Activated naive CD8-positive, alpha-beta T cell treated with anti-CD3 and anti-CD28 coated beads, Interleukin-2, amount 10 ng/mL, durations not matched to agents 7 days and 5 days (primary cell): ENCODE data around the gene TCAIM. TPM values are rescaled to one million over a fixed set of nuclear protein-coding genes. Genes with fewer than 3 reads are reported as not detected.

Experiments
- ATAC-seq: fragments of 150-1000 bp; cut with Tn5 transposase; one replicate; pipeline ENCODE4 v1.10.0; 2021; ENCODE audit warnings: low read depth, moderate library complexity
- POLR2A ChIA-PET: fragments of 350-600 bp; sonication (Branson Sonifier 250); formaldehyde crosslinking; loops from one replicate; lab custom pipeline; 2021; ENCODE audit warnings: antibody characterized with exemption; lab: Charles Lee
- DNase-seq: peaks from one replicate; pipeline ENCODE4 v3.0.0; 2021
- H3K27ac Mint-ChIP-seq: one replicate; pipeline ENCODE4 v1.8.0; 2022; ENCODE audit warnings: mild to moderate bottlenecking, mixed read lengths
- H3K27me3 Mint-ChIP-seq: one replicate; pipeline ENCODE4 v1.8.0; 2022; ENCODE audit warnings: mild to moderate bottlenecking, moderate library complexity, mixed read lengths
- H3K36me3 Mint-ChIP-seq: one replicate; pipeline ENCODE4 v1.8.0; 2021; ENCODE audit warnings: mild to moderate bottlenecking, mixed read lengths
- H3K4me1 Mint-ChIP-seq: one replicate; pipeline ENCODE4 v1.8.0; 2021; ENCODE audit warnings: mixed read lengths
- H3K4me3 Mint-ChIP-seq: one replicate; pipeline ENCODE4 v1.8.0; 2022; ENCODE audit warnings: mild to moderate bottlenecking, moderate library complexity, mixed read lengths
- H3K9me3 Mint-ChIP-seq: one replicate; pipeline ENCODE4 v1.8.0; 2021; ENCODE audit warnings: mixed read lengths
- total RNA-seq, 2 experiments: library from RNA; stranded (reverse); gene quantifications; one replicate each; pipeline ENCODE4 v1.2.3, GENCODE V29; 2021

The TCAIM gene
- total RNA-seq, 2 experiments from 2014 or later = 19.4 to 20.9 TPM

- no peaks in the 10 kb centered on the region for H3K9me3 Mint-ChIP-seq
- ATAC-seq (no peak), DNase-seq (no peak)
- H3K36me3 Mint-ChIP-seq = no peaks in the 10 kb centered on the region
- H3K4me3 Mint-ChIP-seq = no peak overlapping the region
- H3K27me3 Mint-ChIP-seq = peaks cover 3% of the 10 kb centered on the region
- no peaks in the 10 kb centered on the region for H3K4me1 Mint-ChIP-seq
- H3K27ac Mint-ChIP-seq = no peak overlapping the region
- POLR2A ChIA-PET = no interaction called here
These were observed 90.3 kb downstream of the TCAIM start for GRCh38 chr3:44428910-44429309.

DNA sequence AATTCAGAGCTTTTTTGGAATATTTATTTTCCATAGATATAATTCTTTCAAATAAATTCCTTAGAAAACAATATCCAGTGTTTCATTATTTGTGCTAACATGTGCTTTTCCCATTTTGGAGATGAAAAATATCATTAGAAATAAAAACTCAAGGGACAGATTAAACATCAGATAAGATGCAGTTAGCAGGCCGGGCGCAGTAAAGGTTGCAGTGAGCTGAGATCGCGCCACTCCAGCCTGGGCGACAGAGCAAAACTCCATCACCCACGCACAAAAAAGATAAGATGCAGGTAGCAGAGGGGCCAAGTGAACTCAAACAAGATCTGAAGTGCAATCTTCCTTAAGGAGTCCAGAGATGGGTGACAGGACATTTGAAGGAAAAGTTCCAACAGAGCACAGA is 90.9 kb downstream of the TCAIM start:
- Mint-ChIP-seq H3K27ac (no peak overlapping the region), H3K4me1 (no peaks in the 10 kb centered on the region), H3K4me3 (no peak overlapping the region), H3K9me3 (no peaks in the 10 kb centered on the region), H3K36me3 (no peaks in the 10 kb centered on the region), H3K27me3 (peaks cover 3% of the 10 kb centered on the region)
- POLR2A ChIA-PET = interaction anchor here (2.0 kb wide), 1 partner anchor 10 kb away, joined by 6 read pairs; no protein-coding TSS in a partner anchor
- no peak for ATAC-seq
- no peak for DNase-seq

GRCh38 chr3:44430466-44430865 is 91.9 kb downstream of the TCAIM start:
- DNase-seq (no peak), ATAC-seq (no peak)
- Mint-ChIP-seq H3K27me3 (peaks cover 3% of the 10 kb centered on the region), H3K36me3 (peaks cover 3% of the 10 kb centered on the region), H3K4me1 (no peaks in the 10 kb centered on the region), H3K27ac (no peak overlapping the region), H3K9me3 (no peaks in the 10 kb centered on the region), H3K4me3 (no peak overlapping the region)
- POLR2A ChIA-PET = interaction anchor here (2.0 kb wide), 1 partner anchor 9 kb away, joined by 6 read pairs; no protein-coding TSS in a partner anchor

DNA sequence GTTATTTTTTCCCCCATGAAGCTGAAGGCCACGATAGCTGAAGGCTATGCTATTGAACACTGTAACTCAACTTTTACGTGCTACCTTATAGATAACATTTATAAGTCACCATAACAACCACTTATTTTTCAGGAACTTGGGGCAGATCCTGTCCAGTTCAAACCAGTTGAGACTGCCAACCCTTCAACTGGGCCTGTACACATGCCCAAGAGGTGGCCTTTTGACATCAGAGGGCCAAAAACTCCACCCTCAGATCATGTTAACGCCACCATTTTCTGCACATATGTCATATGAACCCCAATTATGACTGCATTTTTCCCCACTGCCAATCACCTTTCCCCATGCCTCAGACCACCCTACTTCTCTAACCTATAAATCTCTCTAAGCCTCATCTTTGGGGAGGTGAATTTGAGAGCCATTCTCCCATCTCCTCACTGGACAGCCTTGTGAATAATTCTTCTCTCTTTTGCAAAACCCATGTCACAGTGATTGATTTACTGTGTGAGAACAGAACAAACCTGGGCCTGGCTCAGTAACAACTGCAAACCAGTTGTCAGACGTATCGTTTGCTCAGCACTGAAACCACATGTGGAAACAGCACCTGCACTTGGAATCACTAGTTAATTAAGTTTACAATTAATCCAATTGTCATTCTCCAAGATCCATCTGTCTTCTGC is 96.4 kb downstream of the TCAIM start:
- POLR2A ChIA-PET = no interaction called here

GRCh38 chr3:44436181-44436580 is 97.6 kb downstream of the TCAIM start:
- H3K27me3 Mint-ChIP-seq = no peaks in the 10 kb centered on the region
- ATAC-seq = no peak
- POLR2A ChIA-PET = no interaction called here
- no peak overlapping the region for H3K27ac Mint-ChIP-seq
- H3K4me1 Mint-ChIP-seq = peaks cover 18% of the 10 kb centered on the region
- no peaks in the 10 kb centered on the region for H3K9me3 Mint-ChIP-seq
- DNase-seq = no peak
- no peak overlapping the region for H3K4me3 Mint-ChIP-seq
- peaks cover 20% of the 10 kb centered on the region for H3K36me3 Mint-ChIP-seq

More for the DNA sequence above, 96.4 kb downstream of the TCAIM start:
- Mint-ChIP-seq H3K27me3 (no peaks in the 10 kb centered on the region), H3K36me3 (peaks cover 19% of the 10 kb centered on the region), H3K4me3 (no peak overlapping the region), H3K27ac (no peak overlapping the region), H3K4me1 (peaks cover 9% of the 10 kb centered on the region), H3K9me3 (no peaks in the 10 kb centered on the region)
- ATAC-seq (no peak), DNase-seq (no peak)

- POLR2A ChIA-PET = no interaction called here
- H3K27ac Mint-ChIP-seq = no peak overlapping the region
- H3K27me3 Mint-ChIP-seq = no peaks in the 10 kb centered on the region
These were observed 99.2 kb downstream of the TCAIM start for GRCh38 chr3:44437800-44438199.

DNA sequence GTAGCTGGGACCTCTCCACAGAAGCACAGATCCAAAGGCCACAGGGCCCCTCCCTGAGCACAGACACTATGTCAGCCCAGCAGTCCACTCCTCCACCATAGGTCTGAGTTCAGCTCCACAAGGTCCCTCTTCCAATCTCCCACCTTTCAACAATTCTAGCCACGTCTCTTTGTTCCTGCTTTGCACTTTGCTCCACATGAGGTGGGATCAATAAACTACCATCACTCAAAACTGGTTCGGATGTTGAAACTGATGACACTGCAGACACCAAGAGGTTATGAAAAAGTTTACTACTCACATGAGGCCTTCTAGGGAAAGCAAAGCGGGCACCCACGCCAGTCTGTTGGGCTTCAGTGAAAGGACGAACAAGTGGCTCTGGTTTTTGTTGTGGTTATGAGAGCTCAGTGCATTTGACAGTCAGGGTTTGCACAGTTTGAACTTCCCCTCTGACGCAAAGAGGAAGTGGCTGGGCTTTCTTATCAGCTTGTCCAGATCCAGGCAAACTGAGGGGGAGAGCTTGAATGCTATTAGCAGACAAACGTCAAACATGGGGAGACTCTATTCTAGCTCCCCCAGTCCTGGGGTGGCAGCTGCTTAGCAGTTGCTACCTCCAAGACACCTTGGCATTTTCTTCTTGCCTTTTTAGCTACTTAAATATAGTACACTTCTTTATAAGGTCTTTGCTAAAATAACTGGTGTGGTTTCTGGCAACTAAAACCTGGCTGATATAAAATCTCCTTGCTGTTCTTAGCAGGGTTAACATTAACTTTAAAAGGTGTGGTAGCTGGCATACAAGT is 101.1 kb downstream of the TCAIM start:
- peak overlapping the region; percentile 95 for H3K27ac Mint-ChIP-seq
- ATAC-seq (peak; percentile 95), DNase-seq (peak; percentile 60)
- peaks cover 34% of the 10 kb centered on the region for H3K4me1 Mint-ChIP-seq
- peaks cover 44% of the 10 kb centered on the region for H3K36me3 Mint-ChIP-seq
- no peaks in the 10 kb centered on the region for H3K27me3 Mint-ChIP-seq
- POLR2A ChIA-PET = interaction anchor here (0.9 to 2.4 kb wide), 5 partner anchors 9 to 322 kb away, joined by 4 to 29 read pairs (median 7); partner anchors contain the start of genes KIAA1143, KIF15, TCAIM and ZNF445
- no peaks in the 10 kb centered on the region for H3K9me3 Mint-ChIP-seq
- H3K4me3 Mint-ChIP-seq = peak overlapping the region; percentile 78

More at GRCh38 chr3:44437800-44438199, 99.2 kb downstream of the TCAIM start:
- no peak for ATAC-seq
- Mint-ChIP-seq H3K36me3 (peaks cover 33% of the 10 kb centered on the region), H3K4me3 (no peak overlapping the region), H3K4me1 (peaks cover 32% of the 10 kb centered on the region), H3K9me3 (no peaks in the 10 kb centered on the region)
- no peak for DNase-seq

DNA sequence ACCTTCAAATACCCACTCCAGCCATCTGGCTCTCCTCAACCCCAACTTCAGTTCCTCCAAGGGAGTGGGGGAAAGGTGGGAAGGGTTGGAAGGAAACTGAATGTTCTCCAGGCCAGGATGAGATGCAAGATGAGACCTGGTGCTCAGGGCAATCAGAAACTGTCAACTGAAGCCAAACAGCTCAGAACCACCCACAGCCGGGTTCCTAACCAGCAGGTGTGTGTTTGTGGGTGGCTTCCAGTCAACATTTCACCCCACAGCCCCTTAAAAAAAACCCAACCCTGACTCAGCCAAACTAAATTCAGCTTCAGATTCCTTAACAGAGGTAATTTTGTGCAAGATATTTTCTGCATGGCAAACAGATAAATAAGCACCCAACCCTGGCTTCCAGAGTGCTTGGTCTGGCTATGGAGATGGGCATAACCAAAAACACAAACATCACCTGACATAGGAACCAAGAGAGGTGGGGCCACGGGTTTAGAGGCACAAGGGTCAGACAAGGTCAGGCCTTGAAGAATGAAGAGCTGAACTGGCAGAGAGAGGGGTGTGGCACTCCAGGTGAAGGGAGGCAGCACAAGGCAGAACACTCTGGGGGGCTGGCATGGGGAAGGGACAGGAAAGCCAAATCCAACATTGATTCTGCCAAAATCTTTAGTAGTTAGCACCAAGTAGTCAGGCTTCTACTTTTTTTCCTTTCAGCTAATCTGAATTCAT is 104.2 kb downstream of the TCAIM start:
- ATAC-seq (no peak), DNase-seq (no peak)
- Mint-ChIP-seq H3K9me3 (peaks cover 13% of the 10 kb centered on the region), H3K27me3 (no peaks in the 10 kb centered on the region), H3K36me3 (peaks cover 54% of the 10 kb centered on the region), H3K4me1 (peaks cover 37% of the 10 kb centered on the region), H3K27ac (peak overlapping the region; percentile 65), H3K4me3 (no peak overlapping the region)
- POLR2A ChIA-PET = interaction anchor here (1.3 to 2.0 kb wide), 2 partner anchors 68 to 104 kb away, joined by 3 to 4 read pairs; no protein-coding TSS in a partner anchor

GRCh38 chr3:44444437-44444836 is 105.9 kb downstream of the TCAIM start:
- H3K4me3 Mint-ChIP-seq = no peak overlapping the region
- H3K27me3 Mint-ChIP-seq = no peaks in the 10 kb centered on the region
- peaks cover 70% of the 10 kb centered on the region for H3K36me3 Mint-ChIP-seq
- H3K27ac Mint-ChIP-seq = no peak overlapping the region
- H3K4me1 Mint-ChIP-seq = peaks cover 32% of the 10 kb centered on the region
- no peak for DNase-seq
- peaks cover 29% of the 10 kb centered on the region for H3K9me3 Mint-ChIP-seq
- POLR2A ChIA-PET = interaction anchor here (2.0 kb wide), 1 partner anchor 66 kb away, joined by 4 read pairs; no protein-coding TSS in a partner anchor
- no peak for ATAC-seq

- POLR2A ChIA-PET = no interaction called here
- no peak overlapping the region for H3K27ac Mint-ChIP-seq
- no peak overlapping the region for H3K4me3 Mint-ChIP-seq
- H3K27me3 Mint-ChIP-seq = no peaks in the 10 kb centered on the region
- no peak for ATAC-seq
- peaks cover 73% of the 10 kb centered on the region for H3K36me3 Mint-ChIP-seq
- DNase-seq = no peak
- peaks cover 27% of the 10 kb centered on the region for H3K4me1 Mint-ChIP-seq
- peaks cover 29% of the 10 kb centered on the region for H3K9me3 Mint-ChIP-seq
These were observed 106.5 kb downstream of the TCAIM start for GRCh38 chr3:44444896-44445691.

DNA sequence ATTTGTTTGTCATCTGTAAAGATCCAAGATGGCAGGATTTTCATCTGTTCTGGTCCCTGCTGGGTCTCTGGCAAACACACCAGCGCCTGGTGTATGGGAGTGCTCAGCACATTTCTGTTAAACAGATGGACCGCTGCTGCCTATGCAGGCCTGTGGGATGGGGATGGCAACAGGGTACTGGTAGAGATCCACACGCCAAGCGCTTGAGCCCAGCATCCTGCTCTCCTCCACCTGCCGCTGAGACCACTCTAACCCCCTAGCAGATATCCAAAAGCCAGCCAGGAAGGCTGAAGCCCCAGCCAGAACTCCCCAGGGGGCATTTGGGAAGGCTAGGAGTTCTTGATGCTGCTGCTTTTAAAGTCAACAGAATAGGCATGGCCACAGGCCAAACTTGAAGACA is 107.2 kb downstream of the TCAIM start:
- Mint-ChIP-seq H3K27me3 (no peaks in the 10 kb centered on the region), H3K4me3 (no peak overlapping the region), H3K9me3 (peaks cover 31% of the 10 kb centered on the region), H3K36me3 (peaks cover 80% of the 10 kb centered on the region), H3K4me1 (peaks cover 20% of the 10 kb centered on the region), H3K27ac (no peak overlapping the region)
- DNase-seq = no peak
- POLR2A ChIA-PET = no interaction called here
- no peak for ATAC-seq

DNA sequence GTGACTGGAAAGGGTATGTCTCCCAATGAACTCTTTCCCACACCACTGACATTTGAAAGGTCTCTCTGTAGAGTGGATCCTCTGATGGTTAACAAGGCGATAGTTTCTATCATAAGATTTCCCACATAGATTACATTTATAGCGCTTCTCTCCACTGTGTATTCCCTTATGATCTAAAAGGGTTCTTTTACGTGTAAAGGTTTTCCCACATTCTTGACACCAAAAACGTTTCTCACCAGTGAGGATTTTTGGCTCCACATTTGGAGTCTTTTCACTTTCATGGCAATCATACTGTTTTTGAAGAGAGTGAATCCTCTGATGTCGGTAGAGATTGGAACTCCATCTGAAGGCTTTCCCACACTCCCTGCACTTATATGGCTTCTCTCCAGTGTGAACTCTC is 108.4 kb downstream of the TCAIM start:
- Mint-ChIP-seq H3K4me3 (no peak overlapping the region), H3K27ac (no peak overlapping the region), H3K27me3 (no peaks in the 10 kb centered on the region), H3K4me1 (peaks cover 13% of the 10 kb centered on the region), H3K9me3 (peaks cover 31% of the 10 kb centered on the region), H3K36me3 (peaks cover 84% of the 10 kb centered on the region)
- no peak for DNase-seq
- ATAC-seq = no peak
- POLR2A ChIA-PET = no interaction called here
